Naive thymus-derived CD4-positive, alpha-beta T cell (primary cell): ENCODE measurements around the gene NBL1. TPM values are rescaled to one million over a fixed set of nuclear protein-coding genes. Genes with fewer than 3 reads are reported as not detected.

Experiments used
- ATAC-seq: fragments of 150-1000 bp; cut with Tn5 transposase; 2 replicates; pipeline ENCODE4 v1.10.0; 2021; ENCODE audit warnings: mild to moderate bottlenecking, moderate library complexity
- CTCF ChIA-PET: fragments of 350-600 bp; sonication (Branson Sonifier 250); formaldehyde crosslinking; loops from one replicate; lab custom pipeline; 2021; ENCODE audit warnings: antibody characterized with exemption; lab: Charles Lee
- POLR2A ChIA-PET: fragments of 350-600 bp; sonication (Branson Sonifier 250); formaldehyde crosslinking; loops from one replicate; lab custom pipeline; 2021; ENCODE audit warnings: antibody characterized with exemption, inconsistent platforms; lab: Charles Lee
- DNase-seq, 9 donors: peaks; one replicate each; pipeline versions ENCODE4 v3.0.0 to v3.0.0-alpha.2; 2020 to 2022; ENCODE audit warnings: mixed read lengths in 1 of 9
- H3K27ac ChIP-seq: one replicate; pipeline ENCODE4 v1.7.0; 2013; ENCODE audit warnings: mild to moderate bottlenecking, low read depth, low read length, moderate library complexity
- H3K27me3 ChIP-seq, 2 donors: one replicate each; pipeline ENCODE4 v1.7.0; 2013; ENCODE audit warnings: low read length in 2 of 2, mild to moderate bottlenecking in 2 of 2, moderate library complexity in 2 of 2; ENCODE audit not compliant: control insufficient read depth in 2 of 2, insufficient read depth in 2 of 2
- H3K36me3 ChIP-seq, 3 experiments: 1 replicate in 2 of 3; 2 replicates in 1 of 3; pipeline ENCODE4 v1.7.0; 2013; ENCODE audit warnings: low read length in 3 of 3, mild to moderate bottlenecking in 3 of 3, moderate library complexity in 1 of 3; ENCODE audit not compliant: insufficient read depth in 3 of 3, control insufficient read depth in 2 of 3
- H3K4me1 ChIP-seq, 2 donors: one replicate each; pipeline ENCODE4 v1.7.0; 2013; ENCODE audit warnings: low read length in 2 of 2, mild to moderate bottlenecking in 2 of 2, moderate library complexity in 1 of 2; ENCODE audit not compliant: control insufficient read depth in 2 of 2, insufficient read depth in 2 of 2
- H3K4me3 ChIP-seq: 2 replicates; pipeline ENCODE4 v1.7.0; 2013; ENCODE audit warnings: mild to moderate bottlenecking, low read length
- H3K9me3 ChIP-seq, 3 experiments: 1 replicate in 2 of 3; 2 replicates in 1 of 3; pipeline ENCODE4 v1.7.0; 2013; ENCODE audit warnings: low read length in 3 of 3; ENCODE audit not compliant: control insufficient read depth in 2 of 3
- H3K27ac Mint-ChIP-seq, 9 donors: one replicate each; pipeline ENCODE4 v1.8.0; 2020 to 2022; ENCODE audit warnings: mixed read lengths in 9 of 9, mild to moderate bottlenecking in 8 of 9, moderate library complexity in 5 of 9, inconsistent platforms in 2 of 9
- H3K27me3 Mint-ChIP-seq, 5 donors: one replicate each; pipeline ENCODE4 v1.8.0; 2021 to 2022; ENCODE audit warnings: mixed read lengths in 5 of 5, mild to moderate bottlenecking in 1 of 5
- H3K36me3 Mint-ChIP-seq, 5 donors: one replicate each; pipeline ENCODE4 v1.8.0; 2020 to 2022; ENCODE audit warnings: mixed read lengths in 5 of 5, mild to moderate bottlenecking in 3 of 5, inconsistent platforms in 1 of 5
- H3K4me1 Mint-ChIP-seq, 7 donors: one replicate each; pipeline ENCODE4 v1.8.0; 2020 to 2022; ENCODE audit warnings: mixed read lengths in 7 of 7, mild to moderate bottlenecking in 3 of 7, inconsistent platforms in 1 of 7
- H3K4me3 Mint-ChIP-seq, 10 donors: one replicate each; pipeline ENCODE4 v1.8.0; 2020 to 2022; ENCODE audit warnings: mild to moderate bottlenecking in 10 of 10, mixed read lengths in 10 of 10, moderate library complexity in 6 of 10, inconsistent platforms in 2 of 10
- H3K9me3 Mint-ChIP-seq, 11 donors: one replicate each; pipeline ENCODE4 v1.8.0; 2020 to 2022; ENCODE audit warnings: mixed read lengths in 11 of 11, mild to moderate bottlenecking in 4 of 11, inconsistent platforms in 1 of 11, moderate library complexity in 1 of 11
- intact Hi-C, 2 donors: fragments of 100-400 bp; cut with micrococcal nuclease; formaldehyde crosslinking; loops; one replicate each; pipeline ENCODE4 v1.15.1; 2023
- polyA plus RNA-seq, 2 donors: library from polyadenylated mRNA; unstranded; fragments of 300-500 nt; fragmentation: Illumina TruSeq; gene quantifications; one replicate each; pipeline ENCODE4 v1.2.3, GENCODE V29; 2021
- total RNA-seq, 6 experiments: library from RNA in 5 of 6; stranded (reverse) in 5 of 6; gene quantifications; 1 replicate in 5 of 6; 2 replicates in 1 of 6; pipeline ENCODE4 v1.2.3 and lab custom pipeline; 2021 to 2026

NBL1 gene
- total and polyA plus RNA-seq, 7 experiments from 2014 or later = 2.5 to 36.1 (median 22.6) TPM

DNA sequence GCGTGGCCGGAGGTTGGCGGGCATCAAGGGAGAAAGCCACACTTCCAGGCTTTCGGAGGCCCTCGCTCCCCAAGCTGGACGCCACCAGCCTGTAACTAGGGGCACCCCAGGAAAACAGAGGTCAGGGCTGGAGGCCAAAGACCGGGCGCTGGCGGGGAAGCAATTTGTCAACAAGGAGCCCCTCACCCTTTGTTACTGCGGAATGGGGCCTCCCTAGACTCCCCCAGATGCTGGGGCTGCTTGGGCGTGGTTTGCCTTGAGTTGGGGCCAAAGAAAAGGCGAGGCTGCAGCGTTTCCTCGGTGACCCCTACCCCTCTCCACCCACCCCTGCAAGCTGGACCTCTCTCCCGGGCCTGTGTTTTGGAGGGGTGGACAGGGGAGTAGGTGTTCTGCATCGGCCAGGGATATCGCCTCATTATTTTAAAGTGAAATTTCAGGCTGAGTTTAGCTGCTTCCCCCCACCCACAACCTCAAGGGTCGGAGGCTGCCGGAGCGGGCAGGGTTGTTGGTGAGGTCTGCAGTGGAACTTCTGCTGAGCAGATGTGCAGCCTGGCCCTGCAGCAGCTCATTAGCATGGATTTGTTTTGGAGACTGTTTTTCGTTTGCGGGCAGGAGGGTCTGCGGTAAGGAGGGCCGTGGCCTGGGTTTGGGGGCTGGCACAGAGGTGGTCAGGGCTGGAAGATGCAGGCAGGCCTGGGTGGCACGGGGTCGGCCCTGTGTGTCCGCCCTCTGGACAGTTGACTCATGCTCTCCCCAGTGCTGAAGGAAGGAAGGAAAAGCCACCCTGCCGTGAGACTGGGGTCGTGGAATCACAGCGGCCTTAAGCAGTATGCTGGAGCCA is 1.5 kb downstream of the NBL1 start:
- H3K4me3 Mint-ChIP-seq = peak overlapping the region; percentile 34 to 99 (median 68)
- intact Hi-C loops = loop anchor here (2.0 to 10.0 kb wide), 3 partner anchors 159 to 331 kb away; partner anchors contain the start of genes AKR7A2 (in 1 of the 2), CAPZB (in 1 of the 2) and SLC66A1 (in 1 of the 2)
- peaks cover 0 to 4% (median 0%) of the 10 kb centered on the region in 11 donors for H3K9me3 Mint-ChIP-seq
- H3K9me3 ChIP-seq = no peaks in the 10 kb centered on the region
- H3K4me1 ChIP-seq = peaks cover 6 to 7% of the 10 kb centered on the region in 2 donors
- H3K27me3 ChIP-seq = no peaks in the 10 kb centered on the region
- H3K27ac ChIP-seq = peak overlapping the region; percentile 46
- peak overlapping the region; percentile 45 for H3K4me3 ChIP-seq
- H3K4me1 Mint-ChIP-seq = peaks cover 17 to 40% (median 34%) of the 10 kb centered on the region in 7 donors
- H3K36me3 ChIP-seq = no peaks in the 10 kb centered on the region
- no peak for DNase-seq
- ATAC-seq = no peak
- ChIA-PET POLR2A (interaction anchor here (0.9 to 10.2 kb wide), 3 partner anchors 22 to 158 kb away, joined by 3 to 87 read pairs (median 3); a partner anchor contains a TSS), CTCF (no interaction called here)
- H3K27me3 Mint-ChIP-seq = peaks cover 0 to 29% (median 8%) of the 10 kb centered on the region in 5 donors
- peaks cover 0 to 3% (median 0%) of the 10 kb centered on the region in 5 donors for H3K36me3 Mint-ChIP-seq
- H3K27ac Mint-ChIP-seq = peak overlapping the region in 6 of 9 donors; percentile 6 to 73 (median 25)

DNA sequence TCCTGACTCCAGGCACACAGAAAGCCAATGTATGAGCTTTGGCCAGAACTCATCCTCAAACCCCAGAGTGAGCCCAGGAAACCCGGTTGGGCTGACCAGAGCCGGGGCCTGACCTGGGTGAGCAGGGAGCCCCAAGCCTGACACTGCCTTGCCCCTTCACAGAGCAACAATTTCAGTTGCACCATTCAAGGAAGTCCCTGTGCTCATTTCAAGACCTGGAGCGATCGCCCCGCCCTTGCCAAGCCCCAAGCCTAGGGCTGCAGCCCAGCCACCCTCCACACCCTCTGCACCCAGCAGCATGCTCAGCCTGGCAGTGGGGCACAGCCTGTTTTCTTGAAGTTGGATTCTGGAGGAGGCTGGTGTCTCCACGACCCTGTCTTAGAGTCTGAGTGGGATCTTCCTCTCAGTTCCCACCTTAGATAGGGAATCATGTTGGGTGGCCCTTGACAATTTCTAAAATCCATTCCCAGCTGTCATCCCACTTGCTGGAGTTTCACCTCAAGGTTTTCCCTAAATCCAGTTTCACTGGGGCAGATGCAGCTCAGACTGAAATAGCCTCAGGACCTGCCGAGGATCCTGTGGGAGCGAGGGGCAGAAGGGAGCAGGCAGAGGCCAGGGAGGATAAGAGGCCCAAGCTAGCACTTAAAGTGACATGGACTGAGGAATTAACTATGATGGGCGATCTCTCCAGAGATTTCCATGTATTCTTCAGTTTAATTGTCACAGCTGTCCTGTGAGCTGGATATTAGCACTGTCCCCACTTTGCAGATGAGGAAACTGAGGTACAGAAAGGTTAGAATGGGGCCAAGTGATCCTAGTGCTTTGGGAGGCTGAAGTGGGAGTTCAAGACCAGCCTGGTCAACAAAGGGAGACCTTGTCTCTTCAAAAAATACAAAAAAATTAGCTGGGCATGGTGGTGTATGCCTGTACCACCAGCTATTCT is 2.5 kb downstream of the NBL1 start:
- no peak for DNase-seq
- Mint-ChIP-seq H3K4me3 (peak overlapping the region in 9 of 10 donors; percentile 25 to 99 (median 71)), H3K27me3 (peaks cover 0 to 29% (median 8%) of the 10 kb centered on the region in 5 donors), H3K4me1 (peaks cover 17 to 42% (median 34%) of the 10 kb centered on the region in 7 donors), H3K27ac (peak overlapping the region in 8 of 9 donors; percentile 24 to 85 (median 68)), H3K9me3 (peaks cover 0 to 4% (median 0%) of the 10 kb centered on the region in 11 donors), H3K36me3 (peaks cover 0 to 3% (median 0%) of the 10 kb centered on the region in 5 donors)
- no peaks in the 10 kb centered on the region for H3K27me3 ChIP-seq
- H3K4me1 ChIP-seq = peaks cover 6 to 7% of the 10 kb centered on the region in 2 donors
- ChIA-PET POLR2A (interaction anchor here (1.0 to 10.2 kb wide), 4 partner anchors 23 to 165 kb away, joined by 3 to 87 read pairs (median 3); a partner anchor contains a TSS), CTCF (interaction anchor here (0.7 to 0.9 kb wide), 2 partner anchors 160 to 210 kb away, joined by 3 to 6 read pairs; no protein-coding TSS in a partner anchor)
- H3K9me3 ChIP-seq = no peaks in the 10 kb centered on the region
- no peak overlapping the region for H3K27ac ChIP-seq
- H3K4me3 ChIP-seq = no peak overlapping the region
- intact Hi-C loops = loop anchor here (1.0 to 10.0 kb wide), 2 partner anchors 332 to 436 kb away; partner anchors contain the start of genes AKR7A2 (in 1 of the 2), SLC66A1 (in 1 of the 2) and UBR4 (in 1 of the 2)
- H3K36me3 ChIP-seq = no peaks in the 10 kb centered on the region
- ATAC-seq = no peak

DNA sequence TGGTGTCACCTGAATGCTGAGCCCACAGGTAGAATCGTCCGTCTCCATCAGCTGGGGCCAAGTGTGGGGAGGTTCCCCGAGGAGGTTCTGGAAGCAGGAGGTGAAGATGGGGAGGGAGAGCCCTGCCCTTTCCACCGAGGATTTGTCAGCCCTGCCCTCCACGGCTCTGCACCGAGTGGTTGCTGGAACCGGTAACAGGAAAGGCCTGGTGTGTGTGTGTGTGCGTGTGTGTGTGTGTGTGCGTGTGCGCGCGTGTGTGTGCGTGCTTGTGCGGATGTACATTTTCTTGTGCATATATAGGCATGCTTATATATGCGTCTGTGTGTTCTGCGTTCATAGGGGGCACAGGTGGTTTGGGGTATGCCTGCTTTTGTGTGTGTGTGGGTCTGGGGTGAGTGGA is 3.5 kb downstream of the NBL1 start:
- intact Hi-C loops = loop anchor here (1.0 to 10.0 kb wide), 2 partner anchors 333 to 437 kb away; partner anchors contain the start of genes AKR7A2 (in 1 of the 2), SLC66A1 (in 1 of the 2) and UBR4 (in 1 of the 2)

DNA sequence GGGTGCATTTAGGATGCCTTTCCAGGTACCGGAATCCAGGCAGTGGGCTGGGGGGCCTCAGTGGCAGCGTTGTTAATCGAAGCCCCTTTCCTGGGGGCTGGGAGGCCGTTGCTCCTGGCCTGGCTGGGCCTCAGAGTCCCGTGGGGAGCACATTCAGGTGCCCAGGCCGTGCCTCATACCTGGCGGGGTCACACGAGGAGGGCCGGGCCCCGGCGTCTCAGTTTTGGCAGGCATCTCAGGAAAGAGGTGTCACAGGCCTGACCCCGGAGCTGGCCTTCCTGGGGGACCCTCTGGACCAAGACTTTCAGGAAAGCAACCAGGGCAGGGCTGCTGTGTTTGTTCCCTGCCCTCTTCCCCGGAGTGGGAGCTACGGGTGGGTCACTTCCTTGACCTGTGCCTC is 4.1 kb downstream of the NBL1 start:
- Histone ChIP-seq H3K36me3 (no peaks in the 10 kb centered on the region), H3K9me3 (no peaks in the 10 kb centered on the region), H3K4me3 (no peak overlapping the region), H3K27me3 (no peaks in the 10 kb centered on the region), H3K27ac (no peak overlapping the region), H3K4me1 (peaks cover 4 to 7% of the 10 kb centered on the region in 2 donors)
- H3K9me3 Mint-ChIP-seq = peaks cover 0 to 4% (median 0%) of the 10 kb centered on the region in 11 donors
- no peak for DNase-seq
- POLR2A ChIA-PET = interaction anchor here (0.8 to 10.2 kb wide), 2 partner anchors 49 to 335 kb away, joined by 4 to 87 read pairs; a partner anchor contains a TSS
- peak overlapping the region in 5 of 9 donors; percentile 60 to 81 (median 73) for H3K27ac Mint-ChIP-seq
- peaks cover 17 to 39% (median 32%) of the 10 kb centered on the region in 7 donors for H3K4me1 Mint-ChIP-seq
- intact Hi-C loops = loop anchor here in 1 of 2 donors (10.0 kb wide), 1 partner anchor 333 kb away; the partner anchor contains the start of genes AKR7A2 and SLC66A1
- peak overlapping the region in 1 of 10 donors; percentile 71 for H3K4me3 Mint-ChIP-seq
- peaks cover 0 to 21% (median 0%) of the 10 kb centered on the region in 5 donors for H3K27me3 Mint-ChIP-seq
- peaks cover 0 to 3% (median 0%) of the 10 kb centered on the region in 5 donors for H3K36me3 Mint-ChIP-seq
- CTCF ChIA-PET = interaction anchor here (1.1 kb wide), 1 partner anchor 662 kb away, joined by 3 read pairs; no protein-coding TSS in a partner anchor
- no peak for ATAC-seq

More for the DNA sequence above, 3.5 kb downstream of the NBL1 start:
- DNase-seq = peak in 7 of 9 donors; percentile 33 to 71 (median 60)
- peak; percentile 30 for ATAC-seq
- Histone ChIP-seq H3K27ac (no peak overlapping the region), H3K4me3 (no peak overlapping the region), H3K36me3 (no peaks in the 10 kb centered on the region), H3K9me3 (no peaks in the 10 kb centered on the region), H3K4me1 (peaks cover 6 to 7% of the 10 kb centered on the region in 2 donors), H3K27me3 (no peaks in the 10 kb centered on the region)
- peak overlapping the region in 9 of 10 donors; percentile 42 to 99 (median 71) for H3K4me3 Mint-ChIP-seq
- H3K36me3 Mint-ChIP-seq = peaks cover 0 to 3% (median 0%) of the 10 kb centered on the region in 5 donors
- H3K9me3 Mint-ChIP-seq = peaks cover 0 to 4% (median 0%) of the 10 kb centered on the region in 11 donors
- CTCF ChIA-PET = interaction anchor here (0.9 kb wide), 1 partner anchor 161 kb away, joined by 6 read pairs; no protein-coding TSS in a partner anchor
- peaks cover 0 to 27% (median 6%) of the 10 kb centered on the region in 5 donors for H3K27me3 Mint-ChIP-seq
- POLR2A ChIA-PET = interaction anchor here (1.0 to 10.2 kb wide), 3 partner anchors 35 to 166 kb away, joined by 3 to 87 read pairs (median 3); a partner anchor contains a TSS
- peaks cover 17 to 42% (median 34%) of the 10 kb centered on the region in 7 donors for H3K4me1 Mint-ChIP-seq
- peak overlapping the region; percentile 24 to 85 (median 73) for H3K27ac Mint-ChIP-seq

DNA sequence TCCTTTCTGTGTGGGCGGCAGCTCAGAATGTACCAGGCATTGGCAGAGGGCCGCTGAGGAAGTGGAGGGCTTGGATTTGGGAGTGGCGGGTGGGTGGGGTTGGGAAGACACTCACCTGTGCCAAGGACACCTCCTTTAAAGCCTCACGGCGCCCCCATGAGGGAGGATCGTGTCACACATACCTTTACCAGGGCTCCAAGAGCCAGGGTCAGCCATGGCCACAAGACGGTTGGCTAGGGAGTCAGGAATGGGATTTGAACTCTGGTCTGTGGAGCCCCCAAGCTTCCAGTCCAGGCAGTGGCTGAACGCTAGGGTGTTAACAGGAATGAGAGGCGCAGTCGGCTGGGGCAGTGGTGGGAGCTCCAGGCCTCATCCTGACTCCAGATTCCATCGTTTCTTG is 4.6 kb downstream of the NBL1 start:
- H3K36me3 ChIP-seq = no peaks in the 10 kb centered on the region
- Mint-ChIP-seq H3K36me3 (peaks cover 0 to 3% (median 0%) of the 10 kb centered on the region in 5 donors), H3K4me3 (peak overlapping the region in 1 of 10 donors; percentile 20), H3K27ac (no peak overlapping the region), H3K27me3 (peaks cover 0 to 18% (median 0%) of the 10 kb centered on the region in 5 donors), H3K9me3 (peaks cover 0 to 4% (median 0%) of the 10 kb centered on the region in 11 donors), H3K4me1 (peaks cover 17 to 36% (median 29%) of the 10 kb centered on the region in 7 donors)
- CTCF ChIA-PET = interaction anchor here (1.1 to 1.6 kb wide), 2 partner anchors 14 to 663 kb away, joined by 3 read pairs; no protein-coding TSS in a partner anchor
- intact Hi-C loops = loop anchor here in 1 of 2 donors (10.0 kb wide), 1 partner anchor 334 kb away; the partner anchor contains the start of genes AKR7A2 and SLC66A1
- H3K27ac ChIP-seq = no peak overlapping the region
- H3K4me1 ChIP-seq = peaks cover 3 to 7% of the 10 kb centered on the region in 2 donors
- ATAC-seq (no peak), DNase-seq (no peak)
- no peaks in the 10 kb centered on the region for H3K27me3 ChIP-seq
- H3K9me3 ChIP-seq = no peaks in the 10 kb centered on the region
- no peak overlapping the region for H3K4me3 ChIP-seq
- POLR2A ChIA-PET = interaction anchor here (0.8 to 10.2 kb wide), 2 partner anchors 50 to 336 kb away, joined by 4 to 87 read pairs; a partner anchor contains a TSS
